ENCODE results near the gene TEAD1. TPM values are rescaled to one million over a fixed set of nuclear protein-coding genes. Genes with fewer than 3 reads are reported as not detected.

The TEAD1 gene
- total and polyA plus RNA-seq, 9 of the 15 experiments (the other 6 are each of a cell fraction or from before 2014, with no cell fraction given), result 1.7 to 17.7 (median 10.8) TPM

GRCh38 chr11:12842933-12843636 lies 168.9 kb downstream of the TEAD1 start (continued):
- TF ChIP-seq, protein P1, sequence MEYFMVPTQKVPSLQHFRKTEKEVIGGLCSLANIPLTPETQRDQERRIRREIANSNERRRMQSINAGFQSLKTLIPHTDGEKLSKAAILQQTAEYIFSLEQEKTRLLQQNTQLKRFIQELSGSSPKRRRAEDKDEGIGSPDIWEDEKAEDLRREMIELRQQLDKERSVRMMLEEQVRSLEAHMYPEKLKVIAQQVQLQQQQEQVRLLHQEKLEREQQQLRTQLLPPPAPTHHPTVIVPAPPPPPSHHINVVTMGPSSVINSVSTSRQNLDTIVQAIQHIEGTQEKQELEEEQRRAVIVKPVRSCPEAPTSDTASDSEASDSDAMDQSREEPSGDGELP (CRISPR knock-in tag; IDR thresholded peaks at IDR 0.05; ENCODE audit: borderline replicate concordance), result no peak
- TF ChIP-seq ZEB2 (IDR thresholded peaks at IDR 0.05) (no peak; the same call in 1 of the 2 replicates), MYC (IDR thresholded peaks at IDR 0.05; ENCODE audit: low read depth, low read length) (0 out of 2 replicates have a peak, but pooled peaks have one; percentile 19), MYC (CRISPR knock-in tag; IDR thresholded peaks at IDR 0.05; ENCODE audit: borderline replicate concordance, low read depth) (no peak), RFX7 (CRISPR knock-in tag; IDR thresholded peaks at IDR 0.05) (no peak), HIVEP1 (CRISPR knock-in tag; IDR thresholded peaks at IDR 0.05) (no peak), PURB (CRISPR knock-in tag; IDR thresholded peaks at IDR 0.05; ENCODE audit: low read depth) (no peak), FOSL1 (tag; conservative IDR thresholded peaks at IDR 0.05) (peak; percentile 38), CBFB (CRISPR knock-in tag; IDR thresholded peaks at IDR 0.05) (no peak), GATA2 (CRISPR knock-in tag; IDR thresholded peaks at IDR 0.05) (0 out of 2 replicates have a peak, but pooled peaks have one; percentile 31), TSC22D4 (tag; IDR thresholded peaks at IDR 0.05) (no peak), CREB3L1 (IDR thresholded peaks at IDR 0.05; ENCODE audit: borderline replicate concordance, low read depth) (no peak), MED1 (CRISPR knock-in tag; IDR thresholded peaks at IDR 0.05; ENCODE audit: borderline replicate concordance) (no peak), EHMT2 (IDR thresholded peaks at IDR 0.05) (no peak), ZNF583 (CRISPR knock-in tag; IDR thresholded peaks at IDR 0.05) (peak; percentile 64; the same call in 1 of the 2 replicates), ETS2 (tag; IDR thresholded peaks at IDR 0.05; ENCODE audit: borderline replicate concordance, poor library complexity, severe bottlenecking) (no peak), SMAD1 (IDR thresholded peaks at IDR 0.05; ENCODE audit: low read depth, low read length, partially characterized antibody) (peak; percentile 57), NR2C2 (CRISPR knock-in tag; IDR thresholded peaks at IDR 0.05) (no peak), NR2C2 (tag; IDR thresholded peaks at IDR 0.05) (no peak), SAP30 (IDR thresholded peaks at IDR 0.05; ENCODE audit: borderline replicate concordance, insufficient read depth, low read depth, low read length, poor library complexity, severe bottlenecking) (no peak)
- TF ChIP-seq, protein P2, sequence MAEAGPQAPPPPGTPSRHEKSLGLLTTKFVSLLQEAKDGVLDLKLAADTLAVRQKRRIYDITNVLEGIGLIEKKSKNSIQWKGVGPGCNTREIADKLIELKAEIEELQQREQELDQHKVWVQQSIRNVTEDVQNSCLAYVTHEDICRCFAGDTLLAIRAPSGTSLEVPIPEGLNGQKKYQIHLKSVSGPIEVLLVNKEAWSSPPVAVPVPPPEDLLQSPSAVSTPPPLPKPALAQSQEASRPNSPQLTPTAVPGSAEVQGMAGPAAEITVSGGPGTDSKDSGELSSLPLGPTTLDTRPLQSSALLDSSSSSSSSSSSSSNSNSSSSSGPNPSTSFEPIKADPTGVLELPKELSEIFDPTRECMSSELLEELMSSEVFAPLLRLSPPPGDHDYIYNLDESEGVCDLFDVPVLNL (CRISPR knock-in tag; IDR thresholded peaks at IDR 0.05; ENCODE audit: low read depth), result no peak
- TF ChIP-seq, protein P3, sequence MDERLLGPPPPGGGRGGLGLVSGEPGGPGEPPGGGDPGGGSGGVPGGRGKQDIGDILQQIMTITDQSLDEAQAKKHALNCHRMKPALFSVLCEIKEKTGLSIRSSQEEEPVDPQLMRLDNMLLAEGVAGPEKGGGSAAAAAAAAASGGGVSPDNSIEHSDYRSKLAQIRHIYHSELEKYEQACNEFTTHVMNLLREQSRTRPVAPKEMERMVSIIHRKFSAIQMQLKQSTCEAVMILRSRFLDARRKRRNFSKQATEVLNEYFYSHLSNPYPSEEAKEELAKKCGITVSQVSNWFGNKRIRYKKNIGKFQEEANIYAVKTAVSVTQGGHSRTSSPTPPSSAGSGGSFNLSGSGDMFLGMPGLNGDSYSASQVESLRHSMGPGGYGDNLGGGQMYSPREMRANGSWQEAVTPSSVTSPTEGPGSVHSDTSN (CRISPR knock-in tag; IDR thresholded peaks at IDR 0.05; ENCODE audit: low read depth), result peak; percentile 90
- TF ChIP-seq, protein P3 (tag; conservative IDR thresholded peaks at IDR 0.05; ENCODE audit: low read depth), result peak; percentile 99
